Esophagus muscularis mucosa (tissue), 4 donors: ENCODE measurements around the gene BCAT1.

ENCODE experiments used
- CTCF ChIP-seq, 3 experiments: fragments of 200-600 bp in 2 of 3; fragments of 450-650 bp in 1 of 3; sonication (generic) in 2 of 3; IDR thresholded peaks; one replicate each; pipeline ENCODE4 v1.5.1; 2017 to 2019; ENCODE audit warnings: antibody characterized with exemption in 3 of 3, mild to moderate bottlenecking in 2 of 3, moderate library complexity in 1 of 3
- EP300 ChIP-seq: sonication (generic); formaldehyde crosslinking; IDR thresholded peaks from one replicate; pipeline ENCODE4 v1.6.1; 2017; ENCODE audit warnings: antibody characterized with exemption
- POLR2A ChIP-seq: fragments of 450-650 bp; IDR thresholded peaks from one replicate; pipeline ENCODE4 v1.6.1; 2017; ENCODE audit warnings: antibody characterized with exemption, moderate library complexity, mild to moderate bottlenecking, low read depth

GRCh38 chr12:24906141-24906540, 42.8 kb downstream of the BCAT1 start:
- TF ChIP-seq POLR2A (no peak), CTCF (IDR thresholded peaks at IDR 0.05) (no peak), EP300 (no peak)
